H1 (cell line): Measurements from ENCODE around the gene NUDT3. TPM values are rescaled to one million over a fixed set of nuclear protein-coding genes. Genes with fewer than 3 reads are reported as not detected.

ENCODE experiments used
- CTCF ChIA-PET: fragments of 300-600 bp; sonication (Branson Sonifier 250); formaldehyde crosslinking; loops from one replicate; lab custom pipeline; 2021; ENCODE audit not compliant: partially characterized antibody; lab: Charles Lee
- POLR2A ChIA-PET: fragments of 300-600 bp; sonication (Branson Sonifier 250); formaldehyde crosslinking; loops from one replicate; lab custom pipeline; 2021; ENCODE audit warnings: inconsistent platforms; ENCODE audit not compliant: partially characterized antibody; lab: Charles Lee
- DNase-seq, 2 experiments: peaks; one replicate each; pipeline versions ENCODE4 v3.0.0 to v3.0.0-alpha.2; 2010 to 2022; ENCODE audit warnings: low spot score in 2 of 2, low read depth in 1 of 2, mixed read lengths in 1 of 2
- FAIRE-seq: peaks from 2 replicates; lab custom pipeline; 2011; peaks lifted over from hg19 to GRCh38; lab: Jason Lieb, UNC
- H2AFZ ChIP-seq: 2 replicates; pipeline ENCODE4 v1.8.1; 2012; ENCODE audit warnings: low read length, inconsistent platforms
- H2AK5ac ChIP-seq: 2 replicates; pipeline ENCODE4 v1.6.1; 2013; ENCODE audit warnings: low read depth, low read length
- H2BK120ac ChIP-seq: replicated peaks from 2 replicates; pipeline ENCODE3; 2013; ENCODE audit warnings: low read depth, low read length, inconsistent platforms
- H2BK12ac ChIP-seq: 2 replicates; pipeline ENCODE4 v1.6.1; 2013; ENCODE audit warnings: low read depth, low read length
- H2BK15ac ChIP-seq: 2 replicates; pipeline ENCODE4 v1.6.1; 2013; ENCODE audit warnings: low read length
- H2BK20ac ChIP-seq: 2 replicates; pipeline ENCODE4 v1.6.1; 2013; ENCODE audit warnings: low read length
- H2BK5ac ChIP-seq: 2 replicates; pipeline ENCODE4 v1.6.1; 2013; ENCODE audit warnings: low read depth, low read length
- H3K14ac ChIP-seq: 2 replicates; pipeline ENCODE4 v1.6.1; 2013; ENCODE audit warnings: inconsistent platforms; ENCODE audit not compliant: insufficient read length
- H3K18ac ChIP-seq: 2 replicates; pipeline ENCODE4 v1.6.1; 2013; ENCODE audit warnings: low read length; ENCODE audit errors: extremely low read depth
- H3K23ac ChIP-seq: 2 replicates; pipeline ENCODE4 v1.6.1; 2013; ENCODE audit warnings: inconsistent platforms; ENCODE audit not compliant: insufficient read length
- H3K23me2 ChIP-seq: 2 replicates; pipeline ENCODE4 v1.6.1; 2013; ENCODE audit warnings: low read depth, low read length
- H3K27ac ChIP-seq: 2 replicates; pipeline ENCODE4 v1.6.1; 2011; ENCODE audit warnings: low read depth, low read length, inconsistent platforms
- H3K27me3 ChIP-seq, 4 experiments: replicated peaks in 1 of 4; 1 replicate in 1 of 4; 2 replicates in 3 of 4; pipeline versions ENCODE4 v1.6.1 to v1.8.1; 2011 to 2013; ENCODE audit warnings: low read length in 3 of 4, mild to moderate bottlenecking in 3 of 4, inconsistent platforms in 2 of 4, mixed read lengths in 2 of 4, moderate library complexity in 1 of 4; ENCODE audit not compliant: control insufficient read depth in 3 of 4, insufficient read depth in 3 of 4; ENCODE audit errors: extremely low read depth in 1 of 4
- H3K36me3 ChIP-seq, 4 experiments: 2 replicates each; pipeline versions ENCODE4 v1.6.1 to v1.8.1; 2011 to 2013; ENCODE audit warnings: mild to moderate bottlenecking in 4 of 4, low read length in 3 of 4, moderate library complexity in 2 of 4, control low read depth in 1 of 4, inconsistent platforms in 1 of 4; ENCODE audit not compliant: insufficient read depth in 4 of 4, control insufficient read depth in 2 of 4
- H3K4ac ChIP-seq: replicated peaks from 2 replicates; pipeline ENCODE3; 2013; ENCODE audit warnings: low read length, low read depth, mixed read lengths, inconsistent platforms; ENCODE audit not compliant: insufficient read length
- H3K4me1 ChIP-seq, 4 experiments: replicated peaks in 1 of 4; 1 replicate in 1 of 4; 2 replicates in 3 of 4; pipeline versions ENCODE4 v1.6.1 to v1.8.1; 2011 to 2013; ENCODE audit warnings: low read length in 3 of 4, inconsistent platforms in 2 of 4, mixed read lengths in 1 of 4; ENCODE audit not compliant: insufficient read depth in 4 of 4, control insufficient read depth in 3 of 4
- H3K4me2 ChIP-seq, 2 experiments: 2 replicates each; pipeline versions ENCODE4 v1.6.1 to v1.8.1; 2011 to 2013; ENCODE audit warnings: low read depth in 2 of 2, low read length in 2 of 2, control low read depth in 1 of 2, inconsistent platforms in 1 of 2, mild to moderate bottlenecking in 1 of 2; ENCODE audit not compliant: insufficient read depth in 1 of 2
- H3K4me3 ChIP-seq, 4 experiments: fragments of 200-600, 300-600 bp in 1 of 4; sonication (generic), shearing (Covaris generic), sonication (Bioruptor Twin) in 1 of 4; 2 replicates each; pipeline versions ENCODE4 v1.5.1 to v1.8.1; 2011 to 2016; ENCODE audit warnings: low read length in 4 of 4, low read depth in 3 of 4, control low read depth in 2 of 4, inconsistent platforms in 2 of 4, mild to moderate bottlenecking in 2 of 4, mixed read lengths in 1 of 4, moderate library complexity in 1 of 4; ENCODE audit not compliant: insufficient read depth in 2 of 4; ENCODE audit errors: extremely low read depth in 1 of 4
- H3K56ac ChIP-seq: replicated peaks from 2 replicates; pipeline ENCODE3; 2013; ENCODE audit warnings: low read depth, mild to moderate bottlenecking, mixed read lengths, low read length, inconsistent platforms; ENCODE audit not compliant: insufficient read length
- H3K79me1 ChIP-seq: 2 replicates; pipeline ENCODE4 v1.6.1; 2013; ENCODE audit warnings: low read depth, low read length, control low read depth
- H3K79me2 ChIP-seq, 2 experiments: 2 replicates each; pipeline versions ENCODE4 v1.6.1 to v1.8.1; 2012 to 2013; ENCODE audit warnings: low read length in 2 of 2, mild to moderate bottlenecking in 2 of 2, inconsistent platforms in 1 of 2; ENCODE audit not compliant: insufficient read depth in 2 of 2, control insufficient read depth in 1 of 2
- H3K9ac ChIP-seq, 4 experiments: replicated peaks in 1 of 4; 1 replicate in 1 of 4; 2 replicates in 3 of 4; pipeline versions ENCODE4 v1.6.1 to v1.8.1; 2011 to 2013; ENCODE audit warnings: low read depth in 3 of 4, low read length in 3 of 4, control low read depth in 2 of 4, mild to moderate bottlenecking in 2 of 4, moderate library complexity in 2 of 4, inconsistent platforms in 1 of 4; ENCODE audit errors: extremely low read depth in 1 of 4
- H3K9me3 ChIP-seq, 2 experiments: 2 replicates each; pipeline versions ENCODE4 v1.6.1 to v1.8.1; 2012 to 2013; ENCODE audit warnings: mild to moderate bottlenecking in 2 of 2, moderate library complexity in 2 of 2, control low read depth in 1 of 2, inconsistent platforms in 1 of 2, low read depth in 1 of 2, low read length in 1 of 2, mixed read lengths in 1 of 2; ENCODE audit not compliant: insufficient read depth in 2 of 2
- H4K20me1 ChIP-seq, 2 experiments: replicated peaks in 1 of 2; 2 replicates each; pipeline versions ENCODE3 to v1.8.1; 2011 to 2013; ENCODE audit warnings: inconsistent platforms in 2 of 2, low read length in 2 of 2, mild to moderate bottlenecking in 1 of 2; ENCODE audit not compliant: insufficient read depth in 2 of 2, control insufficient read depth in 1 of 2
- H4K5ac ChIP-seq: 2 replicates; pipeline ENCODE4 v1.6.1; 2013; ENCODE audit warnings: low read length, low read depth, mixed read lengths, inconsistent platforms; ENCODE audit not compliant: insufficient read length
- H4K8ac ChIP-seq: 2 replicates; pipeline ENCODE4 v1.8.0; 2013; ENCODE audit warnings: mild to moderate bottlenecking, moderate library complexity, low read length, inconsistent platforms; ENCODE audit not compliant: insufficient read depth; ENCODE audit errors: extremely low read depth
- H4K91ac ChIP-seq: replicated peaks from 2 replicates; pipeline ENCODE3; 2013; ENCODE audit warnings: low read length, mixed read lengths, inconsistent platforms; ENCODE audit not compliant: insufficient read length
- BCL11A ChIP-seq, 2 experiments: IDR thresholded peaks; one replicate each; pipeline ENCODE4 v1.6.1; 2011; ENCODE audit warnings: low read depth in 2 of 2, low read length in 2 of 2, mild to moderate bottlenecking in 2 of 2
- CBX8 ChIP-seq: fragments of 300-800, 300-1000 bp; sonication (generic); IDR thresholded peaks from 2 replicates; pipeline ENCODE4 v1.7.1; 2016; ENCODE audit warnings: low read depth, low read length, borderline replicate concordance
- E2F6 ChIP-seq: IDR thresholded peaks from 2 replicates; pipeline ENCODE4 v1.6.1; 2012; ENCODE audit warnings: inconsistent platforms
- GABPA ChIP-seq: IDR thresholded peaks from 2 replicates; pipeline ENCODE4 v1.6.1; 2011; ENCODE audit warnings: mild to moderate bottlenecking, low read length, moderate library complexity, borderline replicate concordance; ENCODE audit not compliant: insufficient read depth
- HDAC2 ChIP-seq, 2 experiments: fragments of 300-600 bp in 1 of 2; sonication (generic) in 1 of 2; IDR thresholded peaks; 2 replicates each; pipeline ENCODE4 v1.6.1; 2011 to 2012; ENCODE audit warnings: low read depth in 2 of 2, low read length in 2 of 2, mild to moderate bottlenecking in 2 of 2, moderate library complexity in 2 of 2, borderline replicate concordance in 1 of 2, inconsistent platforms in 1 of 2
- KDM1A ChIP-seq: fragments of 200-600, 300-600 bp; sonication (generic); IDR thresholded peaks from 2 replicates; pipeline ENCODE4 v1.7.1; 2016; ENCODE audit warnings: mild to moderate bottlenecking, low read length, borderline replicate concordance
- SIX5 ChIP-seq: IDR thresholded peaks from 2 replicates; pipeline ENCODE4 v1.6.1; 2011; ENCODE audit warnings: mild to moderate bottlenecking, low read depth, low read length
- SUZ12 ChIP-seq: fragments of 200-600 bp; sonication (generic); IDR thresholded peaks from 2 replicates; pipeline ENCODE4 v1.6.1; 2012; ENCODE audit warnings: mild to moderate bottlenecking, inconsistent platforms, low read length, moderate library complexity, mixed read lengths
- YY1 ChIP-seq: IDR thresholded peaks from 2 replicates; pipeline ENCODE4 v1.6.1; 2011; ENCODE audit warnings: low read depth, mild to moderate bottlenecking, low read length
- WGBS, 2 experiments: shearing (Covaris generic) in 1 of 2; methylation state at CpG; one replicate each; pipeline versions ENCODE4 v1.1.6 to v1.1.7; 2013 to 2015; ENCODE audit warnings: low lambda C conversion rate in 2 of 2, mixed read lengths in 2 of 2, inconsistent platforms in 1 of 2, low coverage in 1 of 2, missing lambda C conversion rate in 1 of 2; ENCODE audit not compliant: insufficient replicate concordance in 2 of 2, insufficient coverage in 1 of 2, insufficient read length in 1 of 2; ENCODE audit errors: extremely low coverage in 1 of 2, missing lambda C conversion rate in 1 of 2; 5-methylcytosine and 5-hydroxymethylcytosine counted together
- polyA plus RNA-seq, 7 experiments: library from polyadenylated mRNA; depleted of rRNA in 3 of 7; stranded (reverse) in 5 of 7; unstranded in 2 of 7; fragments of >200 nt in 5 of 7; fragments of 200-250 nt in 2 of 7; gene quantifications; 1 replicate in 5 of 7; 2 replicates in 1 of 7; 4 replicates in 1 of 7; pipeline versions ENCODE4 v1.2.1 to v1.2.3, GENCODE V29; 2011 to 2013; ENCODE audit warnings: missing spikeins in 2 of 7, mixed read lengths in 2 of 7
- total RNA-seq: library from RNA; stranded (reverse); fragmentation: NEBNext Ultra II Directional; extraction: Animal tissue kit (Norgen Biotek cat#: 25700); gene quantifications from 2 replicates; pipeline ENCODE4 v1.2.1, GENCODE V29; 2021
- TF ChIP-seq, protein P1 (sequence below): IDR thresholded peaks from 2 replicates; pipeline ENCODE4 v1.6.1; 2012; ENCODE audit warnings: inconsistent platforms
- TF ChIP-seq, protein P2 (sequence below): IDR thresholded peaks from 2 replicates; pipeline ENCODE4 v1.6.1; 2012; ENCODE audit warnings: low read length, inconsistent platforms

The NUDT3 gene
- total and polyA plus RNA-seq, 2 of the 8 experiments (the other 6 are each of a cell fraction or from before 2014, with no cell fraction given), result 14.1 to 36.9 TPM

DNA sequence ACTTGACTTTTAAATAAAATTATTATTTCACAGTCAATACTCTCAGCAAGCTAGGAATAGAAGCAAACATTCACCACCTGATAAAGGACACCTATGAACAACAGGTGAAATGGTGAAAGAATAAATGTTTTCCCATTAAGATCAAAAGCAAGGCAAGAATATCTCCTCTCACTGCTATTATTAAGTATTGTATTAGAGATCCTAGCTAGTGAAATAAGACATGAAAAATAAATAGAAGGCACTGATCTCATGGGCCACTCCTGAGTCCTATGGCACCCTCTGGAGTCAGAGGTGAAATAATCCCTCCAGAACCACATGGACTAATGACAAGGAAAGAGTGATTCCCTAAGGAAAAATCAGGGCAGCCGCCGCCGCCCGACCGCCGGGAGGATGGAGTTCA, 4.0 kb upstream of the NUDT3 start:
- peaks cover 2% of the 10 kb centered on the region; the same call in 1 of the 2 replicates for H3K23me2 ChIP-seq
- 89% methylated on average over 6 of the region's 6 CpGs; no CpG with 5 or more reads in 1 of the 2 experiments for WGBS, 2 experiments
- H3K4ac ChIP-seq, result no peak overlapping the region
- H2BK5ac ChIP-seq, result no peak overlapping the region
- H2BK12ac ChIP-seq, result no peak overlapping the region
- peaks cover 0 to 3% of the 10 kb centered on the region in 2 experiments; a peak in 1 of 4 replicates for H3K79me2 ChIP-seq
- no peak overlapping the region for H3K18ac ChIP-seq
- no peak overlapping the region for H3K56ac ChIP-seq
- H3K27me3 ChIP-seq, result no peaks in the 10 kb centered on the region
- no peak overlapping the region for H4K5ac ChIP-seq
- no peaks in the 10 kb centered on the region for H4K20me1 ChIP-seq
- H3K27ac ChIP-seq, result no peak overlapping the region
- H4K91ac ChIP-seq, result no peak overlapping the region
- peaks cover 4 to 7% of the 10 kb centered on the region in 2 experiments; a peak in 1 of 4 replicates for H3K9me3 ChIP-seq
- no peak overlapping the region for H3K23ac ChIP-seq
- no peak for FAIRE-seq
- no peak overlapping the region for H2AK5ac ChIP-seq
- no peak overlapping the region for H2BK15ac ChIP-seq
- no peaks in the 10 kb centered on the region for H3K79me1 ChIP-seq
- no peak overlapping the region for H3K4me2 ChIP-seq
- H2AFZ ChIP-seq, result no peak overlapping the region
- no peaks in the 10 kb centered on the region for H3K4me1 ChIP-seq
- H3K36me3 ChIP-seq, result no peaks in the 10 kb centered on the region
- H3K9ac ChIP-seq, result no peak overlapping the region
- H2BK120ac ChIP-seq, result no peak overlapping the region
- no peak for DNase-seq
- POLR2A ChIA-PET, result interaction anchor here (1.2 to 9.4 kb wide), 3 partner anchors 14 to 160 kb away, joined by 4 to 108 read pairs (median 5); partner anchors contain the start of gene HMGA1
- H3K14ac ChIP-seq, result no peak overlapping the region
- CTCF ChIA-PET, result interaction anchor here (2.0 kb wide), 1 partner anchor 147 kb away, joined by 8 read pairs; the partner anchor contains the start of gene SMIM29
- no peak overlapping the region for H2BK20ac ChIP-seq
- no peak overlapping the region for H4K8ac ChIP-seq
- no peak overlapping the region for H3K4me3 ChIP-seq
- TF ChIP-seq GABPA, result no peak
- no peak for TF ChIP-seq E2F6
- no peak for TF ChIP-seq BCL11A (IDR thresholded peaks at IDR 0.05; ENCODE audit: low read depth in 2 of 2, low read length in 2 of 2)
- no peak for TF ChIP-seq KDM1A
- no peak for TF ChIP-seq CBX8
- no peak for TF ChIP-seq YY1
- TF ChIP-seq, protein P1, sequence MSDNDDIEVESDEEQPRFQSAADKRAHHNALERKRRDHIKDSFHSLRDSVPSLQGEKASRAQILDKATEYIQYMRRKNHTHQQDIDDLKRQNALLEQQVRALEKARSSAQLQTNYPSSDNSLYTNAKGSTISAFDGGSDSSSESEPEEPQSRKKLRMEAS, result no peak
- no peak for TF ChIP-seq SUZ12
- TF ChIP-seq, protein P2, sequence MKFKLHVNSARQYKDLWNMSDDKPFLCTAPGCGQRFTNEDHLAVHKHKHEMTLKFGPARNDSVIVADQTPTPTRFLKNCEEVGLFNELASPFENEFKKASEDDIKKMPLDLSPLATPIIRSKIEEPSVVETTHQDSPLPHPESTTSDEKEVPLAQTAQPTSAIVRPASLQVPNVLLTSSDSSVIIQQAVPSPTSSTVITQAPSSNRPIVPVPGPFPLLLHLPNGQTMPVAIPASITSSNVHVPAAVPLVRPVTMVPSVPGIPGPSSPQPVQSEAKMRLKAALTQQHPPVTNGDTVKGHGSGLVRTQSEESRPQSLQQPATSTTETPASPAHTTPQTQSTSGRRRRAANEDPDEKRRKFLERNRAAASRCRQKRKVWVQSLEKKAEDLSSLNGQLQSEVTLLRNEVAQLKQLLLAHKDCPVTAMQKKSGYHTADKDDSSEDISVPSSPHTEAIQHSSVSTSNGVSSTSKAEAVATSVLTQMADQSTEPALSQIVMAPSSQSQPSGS, result no peak
- no peak for TF ChIP-seq HDAC2 (IDR thresholded peaks at IDR 0.05; ENCODE audit: borderline replicate concordance in 1 of 2, low read depth in 2 of 2, low read length in 2 of 2)
- TF ChIP-seq SIX5, result no peak
